ENCODE data around the gene CD55. TPM values are rescaled to one million over a fixed set of nuclear protein-coding genes. Genes with fewer than 3 reads are reported as not detected.

CD55 gene
- total RNA-seq, 1 donor from 2014 or later, result 28.6 TPM

- no peak for DNase-seq (ENCODE audit: low read depth)
- no peak overlapping the region for H3K4me3 ChIP-seq (ENCODE audit: low read depth, low read length)
- no peak for TF ChIP-seq CTCF (conservative IDR thresholded peaks at IDR 0.05; ENCODE audit: low read depth, low read length)
These were observed 12.9 kb downstream of the CD55 start for GRCh38 chr1:207334337-207334736.

- H3K4me3 ChIP-seq (ENCODE audit: low read depth, low read length), result no peak overlapping the region
These were observed 13.7 kb downstream of the CD55 start for GRCh38 chr1:207335138-207335537.

GRCh38 chr1:207335695-207336363 lies 14.4 kb downstream of the CD55 start:
- no peak for TF ChIP-seq CTCF (conservative IDR thresholded peaks at IDR 0.05; ENCODE audit: low read depth, low read length)
- H3K4me3 ChIP-seq (ENCODE audit: low read depth, low read length), result no peak overlapping the region
- DNase-seq (ENCODE audit: low read depth), result no peak

More at GRCh38 chr1:207335138-207335537, 13.7 kb downstream of the CD55 start:
- no peak for DNase-seq (ENCODE audit: low read depth)
- no peak for TF ChIP-seq CTCF (conservative IDR thresholded peaks at IDR 0.05; ENCODE audit: low read depth, low read length)

- no peak overlapping the region for H3K4me3 ChIP-seq (ENCODE audit: low read depth, low read length)
- TF ChIP-seq CTCF (conservative IDR thresholded peaks at IDR 0.05; ENCODE audit: low read depth, low read length), result no peak
- peak; percentile 16 for DNase-seq (ENCODE audit: low read depth)
These were observed 15.3 kb downstream of the CD55 start for GRCh38 chr1:207336559-207337467.

GRCh38 chr1:207342332-207342731 lies 20.9 kb downstream of the CD55 start:
- no peak overlapping the region for H3K4me3 ChIP-seq (ENCODE audit: low read depth, low read length)
- no peak for TF ChIP-seq CTCF (conservative IDR thresholded peaks at IDR 0.05; ENCODE audit: low read depth, low read length)
- no peak for DNase-seq (ENCODE audit: low read depth)

GRCh38 chr1:207343675-207344074 lies 22.2 kb downstream of the CD55 start:
- no peak overlapping the region for H3K4me3 ChIP-seq (ENCODE audit: low read depth, low read length)
- no peak for DNase-seq (ENCODE audit: low read depth)
- TF ChIP-seq CTCF (conservative IDR thresholded peaks at IDR 0.05; ENCODE audit: low read depth, low read length), result no peak
